Panc1 (cell line): ENCODE data around the gene SLC6A11. TPM values are rescaled to one million over a fixed set of nuclear protein-coding genes. Genes with fewer than 3 reads are reported as not detected.

Source experiments
- ATAC-seq: fragments of 200-7000 bp; cut with Tn5 transposase; 2 replicates; pipeline ENCODE4 v1.9.1; 2020; ENCODE audit warnings: mild to moderate bottlenecking, moderate library complexity
- BruUV-seq: library from RNA; stranded (reverse); fragments of 400-500 nt; replicated peaks from 2 replicates; lab custom pipeline; 2021; lab: Mats Ljungman, UMichigan
- CTCF ChIA-PET: fragments of 300-600 bp; sonication (Branson Sonifier 250); formaldehyde crosslinking; loops from one replicate; lab custom pipeline; 2022; ENCODE audit warnings: antibody characterized with exemption; lab: Charles Lee
- POLR2A ChIA-PET: fragments of 300-600 bp; sonication (Branson Sonifier 250); formaldehyde crosslinking; loops from one replicate; lab custom pipeline; 2022; ENCODE audit warnings: antibody characterized with exemption; lab: Charles Lee
- DNase-seq: peaks from one replicate; pipeline ENCODE4 v3.0.0-alpha.2; 2010; ENCODE audit warnings: low read depth, low spot score
- H3K27ac ChIP-seq: 2 replicates; pipeline ENCODE4 v1.5.1; 2011; ENCODE audit warnings: mild to moderate bottlenecking, low read length, inconsistent platforms
- H3K27me3 ChIP-seq: fragments of 200-500 bp; sonication (Bioruptor generic); 2 replicates; pipeline ENCODE4 v1.6.0; 2014; ENCODE audit warnings: low read length, inconsistent platforms; ENCODE audit not compliant: control insufficient read depth, insufficient read depth
- H3K36me3 ChIP-seq: fragments of 200-500 bp; sonication (Bioruptor generic); 2 replicates; pipeline ENCODE4 v1.5.1; 2014; ENCODE audit warnings: inconsistent platforms, mild to moderate bottlenecking, low read length, moderate library complexity; ENCODE audit not compliant: control insufficient read depth, insufficient read depth
- H3K4me1 ChIP-seq: 2 replicates; pipeline ENCODE4 v1.5.1; 2011; ENCODE audit warnings: inconsistent platforms, mild to moderate bottlenecking, low read length, moderate library complexity; ENCODE audit not compliant: control insufficient read depth, insufficient read depth
- H3K4me3 ChIP-seq, 2 experiments: 2 replicates each; pipeline ENCODE4 v1.5.1; 2011 to 2012; ENCODE audit warnings: low read depth in 2 of 2, low read length in 2 of 2, mild to moderate bottlenecking in 2 of 2, inconsistent platforms in 1 of 2, moderate library complexity in 1 of 2
- H3K9me3 ChIP-seq: fragments of 200-500 bp; sonication (Bioruptor generic); 2 replicates; pipeline ENCODE4 v1.5.1; 2014; ENCODE audit warnings: low read depth, mild to moderate bottlenecking, inconsistent platforms, low read length, moderate library complexity; ENCODE audit not compliant: control insufficient read depth, insufficient read depth
- POLR2AphosphoS5 ChIP-seq: IDR thresholded peaks from 2 replicates; pipeline ENCODE4 v1.6.1; 2012; ENCODE audit warnings: mild to moderate bottlenecking, low read depth, low read length, moderate library complexity
- REST ChIP-seq, 2 experiments: IDR thresholded peaks; 2 replicates each; pipeline ENCODE4 v1.6.1; 2011 to 2012; ENCODE audit warnings: low read depth in 2 of 2, control low read depth in 1 of 2, low read length in 1 of 2, mild to moderate bottlenecking in 1 of 2, moderate library complexity in 1 of 2; ENCODE audit not compliant: insufficient read depth in 1 of 2
- SIN3A ChIP-seq: IDR thresholded peaks from 2 replicates; pipeline ENCODE4 v1.6.1; 2012; ENCODE audit warnings: low read depth, mild to moderate bottlenecking, low read length, moderate library complexity, borderline replicate concordance; ENCODE audit not compliant: insufficient read depth
- TCF7L2 ChIP-seq: IDR thresholded peaks from 2 replicates; pipeline ENCODE4 v1.6.1; 2011; ENCODE audit warnings: mild to moderate bottlenecking, low read depth, low read length, inconsistent platforms
- in situ Hi-C: cut with HindIII; loops from 2 replicates; pipeline ENCODE4 v1.10.0; 2016; ENCODE audit warnings: low sequenced_read_pairs, low pct_unique_long_range_greater_than_20kb
- intact Hi-C: fragments of 100-400 bp; cut with micrococcal nuclease; formaldehyde crosslinking; loops from one replicate; pipeline ENCODE4 v1.10.0; 2022; ENCODE audit not compliant: unreplicated experiment
- total RNA-seq: library from RNA; stranded (reverse); gene quantifications from one replicate; pipeline ENCODE4 v1.2.1, GENCODE V29; 2021; ENCODE audit not compliant: unreplicated experiment
- TF ChIP-seq, protein P1 (sequence below): fragments of 450-650 bp; IDR thresholded peaks from 2 replicates; pipeline ENCODE4 v1.5.1; 2017; ENCODE audit warnings: mild to moderate bottlenecking

The SLC6A11 gene
- total RNA-seq, 1 experiment from 2014 or later, result not detected

GRCh38 chr3:10949197-10949596 lies 133.2 kb downstream of the SLC6A11 start:
- no peak for DNase-seq
- no peak overlapping the region for H3K27ac ChIP-seq
- POLR2A ChIA-PET, result no interaction called here
- H3K9me3 ChIP-seq, result no peaks in the 10 kb centered on the region
- in situ Hi-C loops, result no loop called here
- no peak overlapping the region for H3K4me3 ChIP-seq
- no peaks in the 10 kb centered on the region for H3K27me3 ChIP-seq
- no TSS peak for BruUV-seq
- intact Hi-C loops, result loop anchor here (5.0 kb wide), 1 partner anchor 108 kb away; no protein-coding TSS in a partner anchor
- no peaks in the 10 kb centered on the region for H3K4me1 ChIP-seq
- H3K36me3 ChIP-seq, result no peaks in the 10 kb centered on the region
- TF ChIP-seq SIN3A, result no peak
- no peak for TF ChIP-seq REST (IDR thresholded peaks at IDR 0.05; ENCODE audit: insufficient read depth in 1 of 2, low read depth in 2 of 2, low read length in 1 of 2)
- no peak for ATAC-seq
- CTCF ChIA-PET, result no interaction called here

DNA sequence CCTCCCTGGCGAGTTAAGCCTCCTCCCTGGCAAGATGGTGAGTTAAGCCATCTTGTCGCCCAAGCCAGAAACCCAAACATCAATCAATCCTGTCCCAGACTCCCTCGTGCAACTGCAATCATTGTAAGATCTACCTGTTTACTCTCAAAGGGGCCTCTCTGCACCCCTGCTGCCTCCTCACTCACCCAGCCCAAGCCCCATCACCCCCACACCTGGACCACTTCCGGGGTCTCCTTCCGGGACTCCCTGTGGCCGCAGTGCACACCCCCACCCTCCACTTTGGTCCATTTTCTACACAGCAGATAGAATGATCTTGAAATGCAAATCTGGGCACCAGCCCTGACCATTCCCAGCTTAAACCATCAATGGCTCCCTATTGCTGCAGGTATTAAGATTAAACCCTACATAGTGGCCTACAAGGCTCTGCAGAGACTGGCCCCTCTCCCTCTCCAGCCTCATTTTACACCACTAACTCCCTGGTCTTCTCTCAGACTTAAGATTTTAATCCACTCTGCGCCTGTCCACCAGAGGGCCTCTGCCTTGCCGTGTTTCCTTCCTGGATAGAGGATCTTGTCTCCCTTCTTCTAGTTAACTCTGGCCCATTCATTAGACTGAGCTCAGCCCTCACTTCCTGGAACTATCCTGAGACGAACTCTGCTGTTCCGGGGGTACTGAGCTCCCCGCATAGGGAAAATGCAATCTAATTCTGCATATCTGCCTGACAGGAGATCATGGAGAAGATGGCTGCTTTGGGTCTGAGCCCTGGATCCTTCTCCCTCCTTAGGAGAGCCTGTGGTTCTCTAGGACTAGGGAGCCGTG lies 134.7 kb downstream of the SLC6A11 start:
- ChIA-PET POLR2A (no interaction called here), CTCF (interaction anchor here (0.8 kb wide), 1 partner anchor 110 kb away, joined by 3 read pairs; no protein-coding TSS in a partner anchor)
- ATAC-seq, result peak; percentile 75
- no peak for DNase-seq
- no TSS peak for BruUV-seq
- Histone ChIP-seq H3K27ac (no peak overlapping the region), H3K36me3 (no peaks in the 10 kb centered on the region), H3K27me3 (no peaks in the 10 kb centered on the region), H3K9me3 (no peaks in the 10 kb centered on the region), H3K4me1 (no peaks in the 10 kb centered on the region), H3K4me3 (no peak overlapping the region)
- in situ Hi-C loops (no loop called here), intact Hi-C loops (no loop called here)
- TF ChIP-seq POLR2AphosphoS5, result no peak
- TF ChIP-seq, protein P1, sequence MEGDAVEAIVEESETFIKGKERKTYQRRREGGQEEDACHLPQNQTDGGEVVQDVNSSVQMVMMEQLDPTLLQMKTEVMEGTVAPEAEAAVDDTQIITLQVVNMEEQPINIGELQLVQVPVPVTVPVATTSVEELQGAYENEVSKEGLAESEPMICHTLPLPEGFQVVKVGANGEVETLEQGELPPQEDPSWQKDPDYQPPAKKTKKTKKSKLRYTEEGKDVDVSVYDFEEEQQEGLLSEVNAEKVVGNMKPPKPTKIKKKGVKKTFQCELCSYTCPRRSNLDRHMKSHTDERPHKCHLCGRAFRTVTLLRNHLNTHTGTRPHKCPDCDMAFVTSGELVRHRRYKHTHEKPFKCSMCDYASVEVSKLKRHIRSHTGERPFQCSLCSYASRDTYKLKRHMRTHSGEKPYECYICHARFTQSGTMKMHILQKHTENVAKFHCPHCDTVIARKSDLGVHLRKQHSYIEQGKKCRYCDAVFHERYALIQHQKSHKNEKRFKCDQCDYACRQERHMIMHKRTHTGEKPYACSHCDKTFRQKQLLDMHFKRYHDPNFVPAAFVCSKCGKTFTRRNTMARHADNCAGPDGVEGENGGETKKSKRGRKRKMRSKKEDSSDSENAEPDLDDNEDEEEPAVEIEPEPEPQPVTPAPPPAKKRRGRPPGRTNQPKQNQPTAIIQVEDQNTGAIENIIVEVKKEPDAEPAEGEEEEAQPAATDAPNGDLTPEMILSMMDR, result peak; percentile 82

DNA sequence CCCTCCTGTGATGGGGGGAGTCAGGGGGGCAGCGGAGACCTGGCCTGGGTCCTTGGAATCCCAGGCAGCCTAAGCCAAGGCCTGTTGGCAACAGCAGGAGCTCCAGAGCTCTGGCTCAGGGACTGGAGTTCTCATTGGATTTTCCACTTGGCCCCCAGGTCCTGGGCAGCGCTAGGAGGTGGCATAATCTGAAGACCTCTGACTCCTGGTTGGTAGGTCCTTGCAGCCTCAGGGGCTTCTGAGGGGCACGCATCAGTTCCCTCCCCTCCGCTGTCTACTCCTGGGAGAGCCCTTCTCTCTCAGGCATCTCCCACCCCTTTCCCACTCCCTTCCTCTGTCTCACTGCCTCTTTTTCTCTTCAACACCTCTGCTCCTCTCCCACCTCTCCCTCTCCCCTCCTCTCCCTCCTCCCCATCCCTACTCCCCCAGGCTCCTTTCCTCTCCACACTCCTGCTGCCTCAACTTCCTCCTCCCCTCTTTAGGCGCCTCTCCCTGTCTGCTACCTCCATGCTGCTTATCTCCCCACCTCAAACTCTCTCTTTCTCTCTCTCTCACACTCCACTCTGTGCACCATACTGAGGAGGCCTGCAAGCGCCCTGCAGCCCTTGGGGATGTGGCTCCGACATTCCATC lies 135.4 kb downstream of the SLC6A11 start:
- ChIA-PET CTCF (no interaction called here), POLR2A (no interaction called here)
- no peak overlapping the region for H3K4me3 ChIP-seq
- no peaks in the 10 kb centered on the region for H3K36me3 ChIP-seq
- no peaks in the 10 kb centered on the region for H3K9me3 ChIP-seq
- in situ Hi-C loops (no loop called here), intact Hi-C loops (no loop called here)
- no peaks in the 10 kb centered on the region for H3K4me1 ChIP-seq
- no TSS peak for BruUV-seq
- H3K27ac ChIP-seq, result no peak overlapping the region
- no peak for TF ChIP-seq TCF7L2
- no peak for TF ChIP-seq REST (IDR thresholded peaks at IDR 0.05; ENCODE audit: insufficient read depth in 1 of 2, low read depth in 2 of 2, low read length in 1 of 2)
- no peak for TF ChIP-seq POLR2AphosphoS5
- TF ChIP-seq, protein P1, result no peak
- no peak for TF ChIP-seq SIN3A
- H3K27me3 ChIP-seq, result no peaks in the 10 kb centered on the region
- ATAC-seq (peak; percentile 28; the same call in 1 of the 2 replicates), DNase-seq (no peak)
